Measurements from ENCODE around the gene LENG1. TPM values are rescaled to one million over a fixed set of nuclear protein-coding genes. Genes with fewer than 3 reads are reported as not detected.
"Not testable (repeated sequence)": the region's sequence is repeated elsewhere in the genome, so short reads cannot be mapped to it uniquely, and the experiment has no call there.

The LENG1 gene
- total RNA-seq: 6.7 and 11.5 TPM in 2 replicates

DNA sequence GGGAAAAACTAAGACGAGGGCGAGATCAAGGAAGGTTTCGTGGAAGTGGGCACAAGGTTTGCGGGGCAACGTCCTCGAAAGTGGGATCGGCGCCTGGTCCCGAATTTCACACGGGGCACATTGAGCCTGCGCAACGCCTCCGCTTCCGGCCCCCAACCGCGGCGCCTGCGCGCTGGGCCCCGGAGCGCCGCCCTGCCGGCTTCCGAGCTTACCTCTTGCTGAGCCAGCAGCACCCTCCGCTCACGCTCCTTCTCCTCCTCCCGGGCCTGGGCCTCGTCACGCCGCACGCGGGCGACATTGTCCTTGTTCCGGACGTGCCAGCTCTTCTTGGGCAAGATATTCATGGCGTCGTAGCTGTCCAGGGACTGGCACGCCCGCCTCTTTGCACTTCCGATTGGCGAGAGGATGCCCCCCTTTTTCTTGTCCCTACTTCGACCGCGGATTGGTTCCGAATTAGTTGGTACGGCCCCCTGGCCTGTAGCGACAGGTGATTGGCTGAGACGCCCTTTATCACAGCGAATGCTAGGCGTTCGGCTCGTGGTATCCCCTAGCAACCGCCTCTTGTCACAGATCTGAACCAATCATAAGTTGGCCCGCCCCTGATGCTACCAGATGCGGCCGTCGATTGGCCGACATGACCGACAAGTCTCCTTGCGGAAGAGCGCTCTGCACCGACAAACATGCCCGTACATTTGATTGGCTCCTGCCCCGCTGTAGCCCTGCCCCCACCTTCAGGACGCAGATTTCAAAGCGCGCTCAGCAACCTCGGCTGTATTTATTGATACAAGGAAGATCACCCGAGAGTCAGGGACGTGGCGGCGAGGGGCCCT lies at the start of gene LENG1:
LENG1 (minus strand) TSS at position 370 of the 830 bp plus-strand sequence; CDS start at position 344, 26 bp downstream.
- DNase-seq (ENCODE audit: low read depth): peak; percentile 99
- TF ChIP-seq, protein P1, sequence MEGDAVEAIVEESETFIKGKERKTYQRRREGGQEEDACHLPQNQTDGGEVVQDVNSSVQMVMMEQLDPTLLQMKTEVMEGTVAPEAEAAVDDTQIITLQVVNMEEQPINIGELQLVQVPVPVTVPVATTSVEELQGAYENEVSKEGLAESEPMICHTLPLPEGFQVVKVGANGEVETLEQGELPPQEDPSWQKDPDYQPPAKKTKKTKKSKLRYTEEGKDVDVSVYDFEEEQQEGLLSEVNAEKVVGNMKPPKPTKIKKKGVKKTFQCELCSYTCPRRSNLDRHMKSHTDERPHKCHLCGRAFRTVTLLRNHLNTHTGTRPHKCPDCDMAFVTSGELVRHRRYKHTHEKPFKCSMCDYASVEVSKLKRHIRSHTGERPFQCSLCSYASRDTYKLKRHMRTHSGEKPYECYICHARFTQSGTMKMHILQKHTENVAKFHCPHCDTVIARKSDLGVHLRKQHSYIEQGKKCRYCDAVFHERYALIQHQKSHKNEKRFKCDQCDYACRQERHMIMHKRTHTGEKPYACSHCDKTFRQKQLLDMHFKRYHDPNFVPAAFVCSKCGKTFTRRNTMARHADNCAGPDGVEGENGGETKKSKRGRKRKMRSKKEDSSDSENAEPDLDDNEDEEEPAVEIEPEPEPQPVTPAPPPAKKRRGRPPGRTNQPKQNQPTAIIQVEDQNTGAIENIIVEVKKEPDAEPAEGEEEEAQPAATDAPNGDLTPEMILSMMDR (conservative IDR thresholded peaks at IDR 0.05; ENCODE audit: low read depth, low read length): peak; percentile 35
- peak within 1 kb of the TSS; percentile 90 for H3K4me3 ChIP-seq (ENCODE audit: low read depth, low read length)

DNA sequence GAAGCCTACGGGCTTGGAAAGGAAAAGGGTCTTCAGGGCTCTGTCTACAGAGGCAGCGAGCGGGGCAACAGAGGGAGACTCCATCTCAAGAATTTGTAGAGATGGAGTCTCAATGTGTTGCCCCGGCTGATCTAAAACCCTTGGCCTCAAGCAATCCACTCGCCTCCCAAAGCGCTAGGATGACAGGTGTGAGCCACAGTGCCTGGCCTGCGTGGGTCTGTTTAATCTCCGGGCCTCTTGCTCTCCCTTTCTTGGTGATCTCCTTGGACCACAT lies 49.2 kb upstream of the LENG1 start:
- TF ChIP-seq, protein P1 (conservative IDR thresholded peaks at IDR 0.05; ENCODE audit: low read depth, low read length): no peak
- DNase-seq (ENCODE audit: low read depth): no peak
- no peak overlapping the region for H3K4me3 ChIP-seq (ENCODE audit: low read depth, low read length)

DNA sequence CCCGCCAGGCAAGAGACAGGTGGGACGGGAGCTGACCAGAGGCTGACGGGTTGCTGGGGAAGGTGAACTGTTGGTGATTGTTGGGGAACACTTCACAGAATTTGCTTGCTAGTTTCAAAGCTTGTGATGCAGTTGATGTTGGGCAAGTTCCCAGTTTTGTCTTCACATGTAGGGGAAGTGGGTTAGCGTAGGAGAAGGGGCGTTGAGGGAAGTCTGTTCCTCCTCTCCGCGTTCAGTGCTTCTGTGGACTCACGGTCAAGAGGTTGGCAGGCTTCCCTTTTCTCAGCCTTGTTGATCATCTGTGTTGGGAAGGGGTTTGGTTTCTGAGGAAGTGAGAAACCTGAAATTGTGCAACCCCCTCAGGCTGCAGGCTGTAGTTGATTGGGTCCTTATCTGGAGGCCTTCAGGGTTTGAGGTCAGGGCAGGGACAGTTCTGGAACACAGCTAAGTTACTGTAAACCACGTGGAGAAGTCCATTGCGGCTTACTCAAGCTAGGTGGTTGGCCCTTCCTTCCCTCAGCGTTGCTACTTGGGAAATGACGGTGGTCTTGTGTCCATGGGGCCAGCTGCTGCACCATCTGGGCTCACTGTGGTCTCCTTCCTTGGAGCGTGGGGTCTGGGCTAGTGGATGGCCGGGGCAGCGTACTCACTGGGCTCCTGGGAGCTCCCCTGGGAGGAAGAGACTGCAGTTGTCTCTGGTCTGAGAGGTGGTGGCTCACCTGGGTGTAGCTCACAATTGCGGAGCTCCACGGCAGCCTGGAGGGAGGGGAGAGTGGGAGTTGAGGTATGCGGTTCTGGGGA lies 48.7 kb upstream of the LENG1 start:
- no peak overlapping the region for H3K4me3 ChIP-seq (ENCODE audit: low read depth, low read length)
- no peak for DNase-seq (ENCODE audit: low read depth)
- TF ChIP-seq, protein P1 (conservative IDR thresholded peaks at IDR 0.05; ENCODE audit: low read depth, low read length): no peak

DNA sequence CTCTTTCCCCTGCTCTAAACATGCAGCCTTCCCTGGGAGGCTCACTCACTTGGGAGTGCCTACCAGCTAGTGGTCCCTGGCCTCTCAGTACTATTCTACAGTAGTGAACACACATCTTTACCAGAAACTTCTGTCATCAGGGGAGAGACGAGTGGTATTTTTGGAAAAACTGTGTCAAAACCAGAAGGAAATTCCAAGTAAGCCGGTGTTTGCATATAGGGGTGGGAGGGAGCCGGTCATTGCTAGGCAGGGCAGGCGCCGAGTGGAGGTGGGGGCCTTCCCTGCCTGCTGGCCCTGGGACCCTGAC lies 48.1 kb upstream of the LENG1 start:
- TF ChIP-seq, protein P1 (conservative IDR thresholded peaks at IDR 0.05; ENCODE audit: low read depth, low read length): no peak
- DNase-seq (ENCODE audit: low read depth): no peak
- no peak overlapping the region for H3K4me3 ChIP-seq (ENCODE audit: low read depth, low read length)

DNA sequence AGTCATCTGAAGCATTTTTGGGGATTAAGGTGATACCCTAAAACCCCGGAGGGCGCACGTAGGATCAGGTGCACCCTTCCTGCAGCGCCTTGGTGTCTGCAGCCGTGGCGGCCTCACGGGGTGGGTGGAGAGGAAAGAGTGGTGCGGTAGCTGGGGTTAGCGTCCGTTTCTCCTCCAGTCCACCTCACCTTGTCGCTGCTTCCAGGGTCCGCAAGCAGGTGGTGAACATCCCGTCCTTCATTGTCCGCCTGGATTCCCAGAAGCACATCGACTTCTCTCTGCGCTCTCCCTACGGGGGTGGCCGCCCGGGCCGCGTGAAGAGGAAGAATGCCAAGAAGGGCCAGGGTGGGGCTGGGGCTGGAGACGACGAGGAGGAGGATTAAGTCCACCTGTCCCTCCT lies 47.7 kb upstream of the LENG1 start:
- not testable (repeated sequence) for H3K4me3 ChIP-seq (ENCODE audit: low read depth, low read length); DNase-seq (ENCODE audit: low read depth)

DNA sequence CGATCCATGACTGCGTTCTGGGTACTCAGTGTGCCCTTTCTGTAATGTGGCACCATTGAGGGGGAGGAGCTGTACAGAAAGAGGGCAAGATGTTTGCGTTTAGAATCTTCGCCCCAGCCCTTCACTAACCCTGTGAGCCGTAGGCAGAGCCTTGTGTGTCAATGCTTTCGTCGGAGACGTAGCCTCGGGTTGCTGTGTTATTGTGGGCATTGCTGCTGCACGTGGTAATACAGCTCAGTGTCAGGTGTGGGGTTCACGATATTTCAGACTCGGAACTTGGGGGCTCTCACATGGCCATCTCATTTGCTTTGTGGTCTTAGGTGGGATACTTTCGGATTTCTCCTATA lies 47.3 kb upstream of the LENG1 start:
- DNase-seq (ENCODE audit: low read depth): no peak
- no peak overlapping the region for H3K4me3 ChIP-seq (ENCODE audit: low read depth, low read length)
- TF ChIP-seq, protein P1 (conservative IDR thresholded peaks at IDR 0.05; ENCODE audit: low read depth, low read length): no peak

DNA sequence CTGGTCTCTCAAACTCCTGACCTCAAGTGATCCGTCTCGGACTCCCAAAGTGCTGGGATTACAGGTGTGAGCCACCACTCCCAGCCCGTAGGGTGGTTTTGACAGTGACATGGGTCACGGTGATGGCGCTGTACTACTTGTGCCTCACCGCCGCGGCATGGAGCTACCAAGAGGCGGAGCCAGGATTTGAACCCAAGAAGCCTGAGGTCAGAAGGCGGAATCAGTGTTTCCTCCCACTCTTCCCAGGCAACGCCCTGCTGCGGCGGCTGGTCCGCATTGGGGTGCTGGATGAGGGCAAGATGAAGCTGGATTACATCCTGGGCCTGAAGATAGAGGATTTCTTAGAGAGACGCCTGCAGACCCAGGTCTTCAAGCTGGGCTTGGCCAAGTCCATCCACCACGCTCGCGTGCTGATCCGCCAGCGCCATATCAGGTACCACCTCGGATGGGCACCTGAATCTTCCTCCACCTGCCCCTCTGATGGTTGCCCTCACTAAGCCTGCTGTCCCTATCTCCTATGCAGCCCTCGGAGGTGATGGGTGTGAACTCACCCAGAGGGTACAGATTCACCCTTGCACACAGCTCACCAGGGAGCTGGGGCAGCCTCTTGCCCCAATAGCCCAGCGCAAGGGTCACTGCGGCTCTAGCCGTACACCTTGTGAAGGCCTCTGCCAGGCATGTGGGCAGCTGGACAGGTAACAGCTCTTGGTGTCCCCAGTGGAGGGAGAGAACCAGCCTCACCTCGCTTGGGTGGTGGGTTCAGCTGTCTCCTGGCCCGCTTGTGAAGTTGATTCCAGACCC lies 46.7 kb upstream of the LENG1 start:
- DNase-seq (ENCODE audit: low read depth): no peak
- no peak overlapping the region for H3K4me3 ChIP-seq (ENCODE audit: low read depth, low read length)
- TF ChIP-seq, protein P1 (conservative IDR thresholded peaks at IDR 0.05; ENCODE audit: low read depth, low read length): no peak

Measured in epithelial cell of proximal tubule (primary cell).